B cell (primary cell): Measurements from ENCODE around the gene STK11. TPM values are rescaled to one million over a fixed set of nuclear protein-coding genes. Genes with fewer than 3 reads are reported as not detected.
A peak's percentile ranks its signal among the peaks of the same experiment; 100 is the strongest.

Experiments
- ATAC-seq: fragments of 200-7000 bp; cut with Tn5 transposase; one replicate; pipeline ENCODE4 v1.10.0; 2021; ENCODE audit warnings: low read depth, mild to moderate bottlenecking, moderate number of reproducible peaks, moderate library complexity
- CTCF ChIA-PET: fragments of 350-600 bp; sonication (Branson Sonifier 250); formaldehyde crosslinking; loops from one replicate; lab custom pipeline; 2021; ENCODE audit warnings: antibody characterized with exemption, inconsistent platforms; lab: Charles Lee
- POLR2A ChIA-PET: fragments of 350-600 bp; sonication (Branson Sonifier 250); formaldehyde crosslinking; loops from one replicate; lab custom pipeline; 2021; ENCODE audit warnings: antibody characterized with exemption; lab: Charles Lee
- DNase-seq: peaks from one replicate; pipeline ENCODE4 v3.0.0; 2013
- H2AFZ ChIP-seq: 2 replicates; pipeline ENCODE4 v1.6.1; 2012; ENCODE audit warnings: mild to moderate bottlenecking, low read depth, low read length; ENCODE audit not compliant: insufficient read depth, poor library complexity, severe bottlenecking
- H3K27ac ChIP-seq, 2 donors: 1 replicate in 1 of 2; 2 replicates in 1 of 2; pipeline ENCODE4 v1.5.1; 2012 to 2013; ENCODE audit warnings: low read length in 2 of 2, mild to moderate bottlenecking in 2 of 2, moderate library complexity in 1 of 2
- H3K27me3 ChIP-seq, 4 experiments: fragments of 200-600 bp in 1 of 4; sonication (generic) in 1 of 4; replicated peaks in 1 of 4; 1 replicate in 2 of 4; 2 replicates in 2 of 4; pipeline versions ENCODE4 v1.6.1 to v1.7.0; 2013 to 2016; ENCODE audit warnings: low read length in 3 of 4, mild to moderate bottlenecking in 2 of 4, mixed read lengths in 1 of 4, moderate library complexity in 1 of 4; ENCODE audit not compliant: insufficient read depth in 4 of 4, control insufficient read depth in 3 of 4; ENCODE audit errors: control extremely low read depth in 1 of 4
- H3K36me3 ChIP-seq, 2 experiments: replicated peaks in 1 of 2; 1 replicate in 1 of 2; 2 replicates in 1 of 2; pipeline versions ENCODE4 v1.6.1 to v1.7.1; 2013; ENCODE audit warnings: low read length in 1 of 2; ENCODE audit not compliant: insufficient read depth in 2 of 2, control insufficient read depth in 1 of 2; ENCODE audit errors: control extremely low read depth in 1 of 2, extremely low read depth in 1 of 2
- H3K4me1 ChIP-seq, 2 donors: fragments of 200-600 bp in 1 of 2; sonication (generic) in 1 of 2; 1 replicate in 1 of 2; 2 replicates in 1 of 2; pipeline versions ENCODE4 v1.5.1 to v1.6.1; 2013 to 2017; ENCODE audit warnings: low read length in 2 of 2; ENCODE audit not compliant: control insufficient read depth in 2 of 2, insufficient read depth in 2 of 2
- H3K4me2 ChIP-seq: replicated peaks from 2 replicates; pipeline ENCODE3; 2012; ENCODE audit warnings: mild to moderate bottlenecking, low read depth, low read length; ENCODE audit not compliant: poor library complexity, severe bottlenecking
- H3K4me3 ChIP-seq, 5 experiments: fragments of 200-600 bp in 1 of 5; sonication (generic) in 1 of 5; 1 replicate in 3 of 5; 2 replicates in 2 of 5; pipeline versions ENCODE4 v1.5.1 to v1.7.0; 2011 to 2016; ENCODE audit warnings: low read length in 4 of 5, mild to moderate bottlenecking in 4 of 5, low read depth in 2 of 5, control low read depth in 1 of 5, moderate library complexity in 1 of 5; ENCODE audit not compliant: insufficient read depth in 1 of 5; ENCODE audit errors: control extremely low read depth in 1 of 5, extremely low read depth in 1 of 5
- H3K79me2 ChIP-seq: fragments of 200-600 bp; sonication (generic); one replicate; pipeline ENCODE4 v1.6.0; 2016; ENCODE audit warnings: low read length; ENCODE audit not compliant: control insufficient read depth, insufficient read depth
- H3K9ac ChIP-seq: fragments of 200-600 bp; sonication (generic); 2 replicates; pipeline ENCODE4 v1.6.1; 2017; ENCODE audit warnings: mild to moderate bottlenecking, low read length, moderate library complexity
- H3K9me3 ChIP-seq, 3 donors: one replicate each; pipeline versions ENCODE4 v1.6.1 to v1.7.1; 2013; ENCODE audit warnings: low read length in 2 of 3; ENCODE audit not compliant: control insufficient read depth in 2 of 3, insufficient read depth in 1 of 3; ENCODE audit errors: control extremely low read depth in 1 of 3
- H4K20me1 ChIP-seq: 2 replicates; pipeline ENCODE4 v1.6.0; 2012; ENCODE audit warnings: mild to moderate bottlenecking, low read length; ENCODE audit not compliant: insufficient read depth, control insufficient read depth, poor library complexity, severe bottlenecking
- H3K27ac Mint-ChIP-seq: one replicate; pipeline ENCODE4 v1.8.0; 2021; ENCODE audit warnings: mixed read lengths
- H3K27me3 Mint-ChIP-seq: one replicate; pipeline ENCODE4 v1.8.0; 2021; ENCODE audit warnings: mixed read lengths
- H3K4me1 Mint-ChIP-seq: one replicate; pipeline ENCODE4 v1.8.0; 2021; ENCODE audit warnings: mixed read lengths
- H3K4me3 Mint-ChIP-seq: one replicate; pipeline ENCODE4 v1.8.0; 2021; ENCODE audit warnings: mixed read lengths
- H3K9me3 Mint-ChIP-seq: one replicate; pipeline ENCODE4 v1.8.0; 2022; ENCODE audit warnings: mixed read lengths; ENCODE audit not compliant: insufficient read depth
- CTCF ChIP-seq: fragments of 200-600 bp; IDR thresholded peaks from one replicate; pipeline ENCODE4 v1.8.0; 2022; ENCODE audit warnings: antibody characterized with exemption, mild to moderate bottlenecking
- EZH2 ChIP-seq: IDR thresholded peaks from 2 replicates; pipeline ENCODE4 v1.6.1; 2012; ENCODE audit warnings: borderline replicate concordance, low read depth, mild to moderate bottlenecking, moderate library complexity, low read length; ENCODE audit not compliant: insufficient read depth, poor library complexity, severe bottlenecking
- WGBS: methylation state at CpG from one replicate; pipeline ENCODE4 v1.1.5; 2013; ENCODE audit warnings: missing lambda C conversion rate; ENCODE audit not compliant: insufficient coverage; 5-methylcytosine and 5-hydroxymethylcytosine counted together
- intact Hi-C: fragments of 100-400 bp; cut with micrococcal nuclease; formaldehyde crosslinking; loops from one replicate; pipeline ENCODE4 v1.10.0; 2022
- polyA plus RNA-seq: library from polyadenylated mRNA; depleted of rRNA; stranded (reverse); fragments of >200 nt; gene quantifications from 2 replicates; pipeline ENCODE4 v1.2.3, GENCODE V29; 2012
- total RNA-seq, 2 donors: library from RNA; stranded (reverse); fragments of 120-200 nt in 1 of 2; gene quantifications; 1 replicate in 1 of 2; 2 replicates in 1 of 2; pipeline versions ENCODE4 v1.2.3 to v1.2.4, GENCODE V29; 2013 to 2022

STK11 gene
- total and polyA plus RNA-seq, 2 donors (not counting 1 experiment from before 2014, with no cell fraction given), result 87.9 to 89.9 TPM

- no peak for DNase-seq
- intact Hi-C loops, result no loop called here
- H3K27me3 Mint-ChIP-seq, result no peaks in the 10 kb centered on the region
- H2AFZ ChIP-seq, result no peak overlapping the region
- no peak overlapping the region for H3K4me2 ChIP-seq
- no peak overlapping the region for H3K4me3 ChIP-seq
- H3K27me3 ChIP-seq, result no peaks in the 10 kb centered on the region
- H3K79me2 ChIP-seq, result peaks cover 77% of the 10 kb centered on the region
- WGBS, result 58% methylated on average over 8 of the region's 18 CpGs
- ATAC-seq, result no peak
- ChIA-PET CTCF (no interaction called here), POLR2A (interaction anchor here (0.7 kb wide), 1 partner anchor 135 kb away, joined by 4 read pairs; the partner anchor contains the start of gene CNN2)
- H3K9ac ChIP-seq, result no peak overlapping the region
- no peak overlapping the region for H3K4me3 Mint-ChIP-seq
- no peak overlapping the region for H3K27ac ChIP-seq
- no peaks in the 10 kb centered on the region for H3K9me3 Mint-ChIP-seq
- peaks cover 79% of the 10 kb centered on the region for H4K20me1 ChIP-seq
- H3K9me3 ChIP-seq, result no peaks in the 10 kb centered on the region
- peaks cover 0 to 4% of the 10 kb centered on the region in 2 experiments for H3K36me3 ChIP-seq
- TF ChIP-seq EZH2 (no peak), CTCF (no peak)
- peaks cover 8% of the 10 kb centered on the region for H3K4me1 Mint-ChIP-seq
- peak overlapping the region; percentile 59 for H3K27ac Mint-ChIP-seq
- no peaks in the 10 kb centered on the region for H3K4me1 ChIP-seq
Measured at GRCh38 chr19:1161716-1162115, 43.9 kb upstream of the STK11 start.

GRCh38 chr19:1162404-1163282, 42.9 kb upstream of the STK11 start:
- Histone ChIP-seq H3K79me2 (peaks cover 77% of the 10 kb centered on the region), H3K9me3 (no peaks in the 10 kb centered on the region), H3K4me3 (no peak overlapping the region), H3K36me3 (peaks cover 0 to 5% of the 10 kb centered on the region in 2 experiments), H3K4me2 (no peak overlapping the region), H3K27ac (no peak overlapping the region), H3K4me1 (no peaks in the 10 kb centered on the region), H4K20me1 (peaks cover 79% of the 10 kb centered on the region), H3K27me3 (no peaks in the 10 kb centered on the region), H2AFZ (no peak overlapping the region), H3K9ac (no peak overlapping the region)
- Mint-ChIP-seq H3K4me3 (no peak overlapping the region), H3K27ac (peak overlapping the region; percentile 50), H3K4me1 (peaks cover 8% of the 10 kb centered on the region), H3K9me3 (no peaks in the 10 kb centered on the region), H3K27me3 (no peaks in the 10 kb centered on the region)
- no peak for DNase-seq
- intact Hi-C loops, result no loop called here
- 88% methylated on average over 22 of the region's 26 CpGs for WGBS
- TF ChIP-seq CTCF (no peak), EZH2 (no peak)
- ATAC-seq, result no peak
- POLR2A ChIA-PET, result interaction anchor here (0.6 kb wide), 1 partner anchor 586 kb away, joined by 4 read pairs; no protein-coding TSS in a partner anchor
- CTCF ChIA-PET, result no interaction called here
